ENCODE results near the gene CELSR1.
A peak's percentile ranks its signal among the peaks of the same experiment; 100 is the strongest.

CELSR1 gene

DNA sequence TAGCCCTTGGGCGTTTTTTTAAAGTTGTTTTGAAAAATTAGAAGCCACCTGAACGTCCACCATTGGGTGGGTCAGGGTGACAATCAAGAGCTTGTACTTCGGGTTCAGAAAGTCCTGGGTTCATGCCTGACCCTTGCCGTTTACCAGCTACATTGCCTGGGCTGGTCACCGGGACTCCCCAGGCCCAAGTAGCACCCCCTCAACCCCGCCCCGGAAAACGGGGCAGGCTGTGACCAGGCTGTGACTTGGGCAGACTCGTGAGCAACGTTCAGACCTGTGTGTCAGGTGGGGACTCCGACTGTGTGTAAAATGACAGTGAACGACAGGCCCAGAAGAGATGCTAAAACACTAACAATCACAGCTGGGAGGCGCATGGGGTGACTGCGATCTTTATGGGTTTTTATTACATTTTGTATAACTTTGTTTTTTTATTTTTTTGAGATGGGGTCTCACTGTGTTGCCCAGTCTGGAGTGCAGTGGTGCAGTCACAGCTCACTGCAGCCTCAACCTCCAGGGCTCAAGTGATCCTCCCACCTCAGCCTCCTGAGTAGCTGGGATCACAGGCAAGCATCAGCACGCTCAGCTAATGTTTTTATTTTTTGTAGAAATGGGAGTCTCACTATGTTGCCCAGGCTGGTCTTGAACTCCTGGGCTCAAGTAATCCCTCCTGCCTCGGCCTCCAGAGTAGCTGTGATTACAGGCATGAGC, 145.1 kb downstream of the CELSR1 start:
- no peak for DNase-seq

DNA sequence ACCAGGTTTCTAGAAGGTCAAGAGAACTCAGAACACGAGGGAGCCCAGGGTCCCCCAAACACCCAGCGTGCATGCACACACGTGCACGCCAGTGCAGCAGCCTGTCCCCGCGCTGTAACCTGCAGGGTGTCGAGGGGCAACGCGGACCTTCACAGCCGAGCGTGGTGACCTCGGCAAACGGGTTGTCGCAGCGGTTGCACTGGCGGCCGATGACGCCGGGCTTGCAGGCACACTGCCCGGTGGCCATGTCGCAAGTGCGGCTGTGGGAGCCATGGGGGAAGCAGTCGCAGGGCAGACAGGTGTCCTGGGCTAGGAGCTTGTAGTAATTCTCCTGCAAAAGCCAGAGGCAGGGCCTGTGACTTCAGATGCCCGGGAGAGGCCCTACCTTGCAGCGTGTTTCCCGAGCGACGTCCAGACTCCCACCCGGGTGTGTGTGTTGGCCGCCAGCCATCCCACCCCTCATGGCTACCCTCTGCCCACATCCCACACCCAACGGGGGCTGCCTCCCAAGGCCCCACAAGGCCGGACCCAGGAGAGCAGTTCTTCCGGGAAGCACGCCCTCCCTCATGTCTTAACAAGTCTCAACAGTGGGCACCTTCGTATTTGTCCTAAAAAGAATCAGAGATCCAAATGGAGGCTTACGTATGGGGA, 145.8 kb downstream of the CELSR1 start:
- DNase-seq: no peak

DNA sequence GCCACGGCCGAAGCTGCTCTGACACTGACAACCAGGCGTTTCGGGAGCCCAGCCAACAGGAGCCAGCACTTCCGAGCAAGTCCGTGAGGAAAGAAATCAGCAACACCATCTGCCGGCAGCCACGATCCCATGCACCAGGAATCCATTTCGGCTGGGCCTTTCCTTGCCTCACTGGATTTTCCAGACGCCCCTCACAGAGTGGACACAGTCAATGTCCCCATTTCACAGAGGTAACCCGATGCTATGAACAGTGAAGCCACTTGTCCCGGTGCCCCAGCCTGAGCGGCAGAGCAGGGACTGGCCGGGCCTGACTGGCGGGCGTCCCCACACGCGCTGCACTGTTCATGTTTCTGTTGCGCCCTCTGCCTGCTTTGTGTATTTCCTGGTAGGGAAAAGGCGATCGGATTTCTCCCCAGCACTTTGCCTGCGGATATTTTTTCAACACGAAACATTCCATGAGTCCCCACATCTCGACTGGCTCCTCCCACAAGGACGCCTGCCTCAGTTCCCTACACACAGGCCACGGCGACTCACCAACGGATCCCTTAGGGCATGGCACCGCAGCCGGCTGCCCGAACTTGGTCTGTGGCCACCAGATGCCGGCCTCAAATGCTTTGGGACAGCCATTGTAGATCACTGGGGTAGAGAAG, 146.6 kb downstream of the CELSR1 start:
- peak; percentile 86 for DNase-seq

DNA sequence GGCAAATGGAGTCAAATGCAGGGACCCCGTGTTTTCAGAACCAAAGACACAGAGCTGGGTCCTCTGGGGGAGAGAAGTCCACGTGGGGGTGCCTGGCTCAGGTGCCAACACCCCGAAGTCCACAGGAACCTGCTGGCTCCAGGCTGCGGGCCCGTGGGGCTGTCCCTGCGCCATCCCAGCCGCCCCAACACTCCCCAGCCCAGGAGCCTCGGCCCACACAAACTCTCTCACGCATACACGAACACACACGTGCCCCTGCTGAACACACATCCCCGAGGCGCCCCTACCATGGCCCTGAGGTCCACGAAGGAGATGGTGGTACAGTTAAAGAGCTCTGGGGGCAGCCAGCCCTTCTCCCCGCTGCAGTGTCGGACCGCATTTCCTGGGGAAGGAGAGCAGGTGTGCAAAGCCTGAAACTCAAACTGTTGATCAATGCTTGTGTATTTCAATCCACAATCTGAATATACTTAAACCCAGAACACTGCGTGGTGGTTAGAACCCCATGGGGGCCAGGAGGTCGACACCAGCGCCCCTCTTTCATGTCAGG, 147.2 kb downstream of the CELSR1 start:
- DNase-seq: no peak

DNA sequence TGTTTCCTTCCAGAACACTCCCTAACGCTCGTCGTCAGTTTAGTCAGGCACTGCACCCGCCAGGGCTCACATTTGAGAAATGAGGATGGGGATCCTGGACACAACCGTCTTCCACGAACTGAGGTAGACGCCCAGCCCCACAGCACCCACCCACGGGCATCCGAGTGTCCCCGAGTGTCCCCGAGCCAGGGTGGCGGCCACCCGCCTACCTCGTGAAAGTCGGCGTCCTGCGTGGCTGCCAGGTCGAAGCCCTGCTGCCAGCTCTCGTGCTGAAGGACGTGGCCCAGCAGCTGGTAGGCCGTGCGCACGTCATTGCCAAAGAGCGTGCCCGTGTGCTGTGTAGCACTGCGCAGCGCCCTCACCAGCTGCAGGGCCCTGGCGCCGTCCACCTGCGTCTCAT, 148.3 kb downstream of the CELSR1 start:
- DNase-seq: no peak

DNA sequence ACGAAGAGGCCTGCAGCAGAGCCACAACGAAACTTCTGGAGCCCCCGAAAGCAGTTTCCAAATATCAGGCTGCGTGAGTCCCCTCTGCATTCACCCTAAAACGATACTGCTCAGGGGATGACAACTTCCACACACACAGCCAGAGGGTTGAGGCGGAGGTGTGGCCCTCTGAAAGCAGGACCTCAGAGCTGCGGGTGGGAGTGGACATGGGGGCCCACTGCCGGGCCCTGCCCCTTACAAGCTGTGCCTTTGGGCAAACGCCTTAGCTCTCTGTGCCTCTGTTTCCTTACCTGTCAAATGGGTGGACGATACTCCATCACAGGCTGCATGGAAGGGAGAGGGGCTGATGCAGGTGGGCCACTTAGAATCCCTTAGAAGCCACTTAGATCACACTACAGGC, 148.8 kb downstream of the CELSR1 start:
- no peak for DNase-seq

DNA sequence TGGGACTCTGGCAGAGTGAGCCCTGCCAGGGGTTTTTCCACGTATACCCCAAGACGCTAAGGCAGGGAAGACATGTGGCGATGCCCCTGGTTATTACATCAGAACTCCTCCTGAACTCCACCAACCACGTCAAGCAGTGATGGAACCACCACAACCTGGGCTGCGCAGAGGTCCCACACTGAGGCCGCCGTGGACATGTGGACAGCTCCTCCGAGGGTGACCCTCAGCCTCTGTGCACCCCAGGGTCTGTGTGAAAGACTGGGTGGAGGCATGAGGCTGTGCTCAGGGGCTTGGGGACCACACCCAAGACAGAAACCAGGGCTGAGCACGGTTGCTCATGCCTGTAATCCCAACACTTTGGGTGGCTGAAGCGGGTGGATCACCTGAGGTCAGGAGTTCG, 149.7 kb downstream of the CELSR1 start:
- no peak for DNase-seq

DNA sequence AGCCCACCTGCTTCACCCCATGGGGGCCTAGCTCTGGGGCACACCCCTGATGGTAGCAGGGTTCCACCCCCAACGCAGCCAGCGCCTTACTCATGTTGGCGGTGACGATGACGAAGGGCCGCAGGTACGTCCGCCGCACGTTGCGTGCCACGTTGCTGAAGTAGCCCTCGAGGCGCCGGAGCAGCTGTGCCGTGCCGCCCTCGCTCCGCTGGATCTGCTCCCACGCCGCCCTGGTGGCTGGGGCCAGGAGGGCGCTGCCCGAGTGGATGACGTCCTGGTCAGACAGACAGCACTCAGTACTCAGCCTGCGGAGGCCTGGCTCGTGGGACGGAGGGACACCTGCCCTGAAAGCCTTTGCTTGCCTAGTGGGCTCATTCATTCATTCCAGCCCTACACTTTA, 151.1 kb downstream of the CELSR1 start:
- no peak for DNase-seq

DNA sequence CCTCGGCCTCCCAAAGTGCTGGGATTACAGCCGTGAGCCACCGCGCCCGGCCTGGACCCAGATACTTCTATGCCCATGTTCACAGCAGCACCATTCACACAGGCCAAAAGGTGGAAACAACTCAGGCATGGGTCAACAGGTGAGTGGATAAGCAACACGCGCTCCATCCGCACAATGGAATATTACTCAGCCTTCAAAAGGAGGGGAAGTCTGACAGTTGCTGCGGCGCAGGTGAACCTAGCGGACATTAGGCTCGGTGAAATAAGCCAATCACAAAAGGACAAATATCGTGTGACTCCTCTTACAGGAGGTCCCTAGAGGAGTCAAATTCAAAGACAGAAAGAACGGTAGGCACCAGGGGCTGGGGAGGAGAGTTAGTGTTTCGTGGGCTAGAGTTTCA, 154.9 kb downstream of the CELSR1 start:
- DNase-seq: no peak

DNA sequence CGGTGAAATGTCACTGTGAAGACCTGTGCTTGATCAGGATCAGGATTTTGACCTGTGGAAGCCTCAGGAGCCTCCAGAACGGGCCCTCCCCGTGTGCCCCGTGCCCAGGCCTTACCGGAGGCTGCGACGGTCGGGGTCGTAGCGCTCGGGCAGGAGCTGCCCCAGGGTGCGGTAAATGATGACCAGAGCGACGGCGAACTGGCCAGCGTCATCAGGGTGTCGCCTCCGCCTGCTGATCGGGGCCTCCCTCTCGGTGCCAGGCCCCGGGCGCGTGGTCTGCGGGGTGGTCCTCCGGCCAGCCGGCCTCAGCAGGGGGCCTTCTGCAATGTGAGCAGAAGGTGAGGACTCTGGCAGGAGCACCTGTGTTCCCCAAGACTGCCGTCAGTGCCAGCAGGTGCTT, 155.7 kb downstream of the CELSR1 start:
- no peak for DNase-seq

DNA sequence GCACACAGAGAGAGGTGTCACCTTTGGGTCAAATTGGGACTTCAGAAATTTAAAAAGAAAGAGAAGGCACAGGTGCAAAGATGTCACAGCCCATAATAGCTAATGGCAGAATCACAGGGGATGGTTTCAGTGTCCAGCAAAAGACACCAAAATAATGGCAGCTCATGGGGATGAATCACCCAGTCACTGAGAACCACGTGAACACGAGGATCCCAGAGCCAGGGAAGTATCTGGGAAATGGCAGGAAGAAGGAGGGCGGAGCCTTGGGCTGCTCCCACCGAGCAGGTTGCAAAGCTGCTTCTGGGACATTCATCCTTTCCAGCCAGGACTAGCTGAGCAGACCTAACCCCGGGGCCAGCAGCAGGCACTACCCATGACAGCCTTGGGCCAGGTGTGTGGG, 156.3 kb downstream of the CELSR1 start:
- DNase-seq: no peak

DNA sequence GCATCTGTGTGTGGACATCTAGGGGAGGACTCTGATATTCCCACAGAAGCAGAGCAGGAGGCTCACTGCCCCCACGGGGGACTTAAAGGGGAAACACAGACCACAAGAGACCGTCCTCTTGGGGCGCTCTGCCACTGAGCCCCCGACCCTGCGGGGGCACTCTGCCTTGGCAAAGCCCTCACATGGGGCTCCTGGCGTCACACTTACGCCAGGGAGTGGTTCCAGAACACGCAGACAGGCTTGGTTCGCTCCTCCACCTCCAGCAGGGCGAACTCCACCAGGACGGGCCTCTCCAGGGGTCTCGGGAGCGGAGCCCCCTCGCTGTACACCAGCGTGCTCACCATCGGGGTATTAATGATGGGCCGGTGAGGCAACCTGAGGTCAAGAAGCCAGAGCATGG, 156.8 kb downstream of the CELSR1 start:
- no peak for DNase-seq

DNA sequence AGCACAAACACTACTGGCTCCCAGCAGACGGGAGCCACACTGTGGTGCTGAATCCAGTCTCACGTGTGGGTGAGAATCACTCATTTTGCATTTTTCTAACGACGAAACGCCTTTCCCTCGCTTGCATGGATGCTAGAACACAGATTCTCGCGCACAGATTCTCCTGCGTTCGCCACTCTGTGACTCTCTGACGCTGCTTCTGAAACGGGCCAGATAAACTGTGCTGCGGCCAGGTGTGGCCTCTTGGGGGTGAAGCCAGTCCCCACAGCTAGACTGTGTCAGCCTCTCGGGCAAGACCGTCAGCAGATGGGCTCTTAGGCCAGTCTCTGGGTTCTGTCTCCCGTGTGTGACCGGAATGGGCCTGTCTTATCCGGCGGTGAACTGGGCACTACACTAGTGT, 157.4 kb downstream of the CELSR1 start:
- DNase-seq: no peak

DNA sequence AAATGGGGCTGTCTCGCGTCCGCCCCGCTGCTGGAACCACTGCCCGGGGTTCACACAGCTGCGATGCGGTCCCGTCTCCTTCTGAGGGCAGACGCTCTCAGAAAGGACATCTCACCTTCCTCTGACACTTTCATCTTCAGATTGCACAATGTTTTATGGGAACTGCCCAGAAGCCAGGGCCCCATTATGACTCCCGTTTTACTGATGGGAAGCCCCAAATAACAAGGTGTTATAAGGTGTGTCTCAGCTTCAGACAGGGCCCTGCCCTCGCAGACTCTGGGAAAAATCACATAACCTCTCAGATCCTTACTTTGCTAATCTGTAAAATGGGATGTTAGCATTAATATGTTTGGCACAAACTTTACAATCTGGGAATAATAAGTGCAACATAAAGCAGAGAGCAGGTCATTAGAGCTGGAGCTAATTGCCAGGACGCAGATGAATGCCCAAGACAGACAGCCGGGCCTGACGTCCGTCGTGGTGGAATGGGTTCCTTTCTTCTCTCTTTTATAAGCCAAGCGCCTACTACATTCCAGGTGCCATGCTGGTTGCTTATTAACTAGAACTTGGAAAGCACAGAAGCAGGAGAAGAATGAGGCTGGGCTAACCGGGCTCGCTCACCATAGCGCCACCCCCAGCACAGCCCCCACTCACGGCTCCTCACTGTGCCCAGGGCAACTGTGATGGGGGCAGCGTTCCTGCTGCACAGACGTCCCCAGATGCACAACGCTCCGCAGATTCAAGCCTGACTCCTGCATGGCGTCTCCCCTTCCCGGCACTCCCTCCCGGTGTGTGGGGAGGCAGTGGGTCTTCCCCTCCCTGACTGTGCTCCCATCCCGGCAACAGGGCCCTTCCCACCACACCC, 158.1 kb downstream of the CELSR1 start:
- no peak for DNase-seq

DNA sequence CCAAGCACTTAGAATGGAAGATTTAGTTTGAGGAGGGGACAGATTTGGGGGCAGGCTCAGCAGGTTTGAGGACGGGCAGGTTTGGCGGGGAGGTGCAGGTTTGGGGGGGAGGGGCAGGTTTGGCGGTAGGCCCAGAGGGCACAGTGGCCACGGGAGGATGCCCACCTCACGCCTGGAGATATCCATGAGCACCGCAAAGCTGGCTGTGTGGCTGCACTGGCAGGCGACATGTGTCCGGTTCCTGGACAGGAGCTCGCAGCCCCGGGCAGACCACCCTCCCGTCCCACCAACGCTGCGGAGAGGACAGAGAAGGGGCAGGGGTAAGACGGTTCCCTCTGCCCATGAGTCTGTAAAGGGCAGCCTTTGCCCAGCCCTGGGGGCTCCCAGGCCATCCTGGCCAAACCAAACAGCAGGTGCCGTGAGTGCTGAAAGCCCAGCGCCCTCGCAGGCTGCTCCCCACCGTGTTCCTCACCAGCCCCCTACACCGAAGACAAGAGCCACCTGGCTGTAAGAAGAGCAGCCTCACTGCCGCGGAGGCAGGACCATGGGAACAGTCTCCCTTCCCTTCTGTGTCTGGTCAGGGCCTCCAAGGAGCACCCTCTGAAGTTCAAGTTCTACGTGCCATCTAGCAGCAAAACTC, 158.9 kb downstream of the CELSR1 start:
- no peak for DNase-seq

DNA sequence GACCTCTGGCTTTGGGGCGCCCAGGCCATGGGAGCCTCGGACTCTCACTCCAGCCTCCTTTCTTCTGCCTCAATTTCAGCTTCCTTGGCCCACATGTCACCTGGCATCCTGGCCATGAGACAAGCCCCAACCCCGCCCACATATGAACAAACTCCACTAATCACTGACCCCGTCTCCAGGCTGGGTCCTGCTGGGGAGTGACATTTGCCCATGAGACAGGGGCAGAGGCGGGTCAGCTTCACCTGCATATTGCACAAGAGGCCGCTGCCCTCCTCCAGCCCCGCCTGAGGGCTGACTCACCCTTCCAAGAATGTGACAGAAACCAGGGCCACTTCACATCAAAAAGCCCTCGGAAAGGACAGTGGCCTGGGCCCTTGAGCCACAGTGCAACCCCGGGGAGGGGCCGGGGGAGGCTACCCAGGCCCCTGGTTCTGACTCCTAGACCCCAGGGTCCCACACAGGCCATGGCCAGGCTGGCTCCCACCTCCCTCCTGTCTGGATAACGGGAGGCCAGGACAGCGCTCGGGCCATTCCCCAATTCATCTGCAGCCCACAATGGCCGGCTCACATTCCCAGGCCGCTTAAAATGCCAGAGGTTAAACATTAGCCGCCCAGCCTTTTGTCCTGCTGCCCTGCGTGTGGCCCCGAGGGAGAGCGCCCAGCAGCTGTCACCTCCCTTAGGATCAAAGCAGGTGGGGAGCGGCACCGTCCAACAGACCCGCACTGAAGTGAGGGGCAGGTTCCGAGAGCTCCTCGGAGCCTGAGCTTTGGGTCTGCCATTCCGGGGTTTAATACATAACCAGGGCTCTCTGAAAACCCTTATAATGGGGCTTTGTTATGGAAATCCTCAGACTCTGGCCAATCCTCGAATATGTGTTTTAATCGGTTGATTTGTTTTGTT, 159.6 kb downstream of the CELSR1 start:
- DNase-seq: no peak

DNA sequence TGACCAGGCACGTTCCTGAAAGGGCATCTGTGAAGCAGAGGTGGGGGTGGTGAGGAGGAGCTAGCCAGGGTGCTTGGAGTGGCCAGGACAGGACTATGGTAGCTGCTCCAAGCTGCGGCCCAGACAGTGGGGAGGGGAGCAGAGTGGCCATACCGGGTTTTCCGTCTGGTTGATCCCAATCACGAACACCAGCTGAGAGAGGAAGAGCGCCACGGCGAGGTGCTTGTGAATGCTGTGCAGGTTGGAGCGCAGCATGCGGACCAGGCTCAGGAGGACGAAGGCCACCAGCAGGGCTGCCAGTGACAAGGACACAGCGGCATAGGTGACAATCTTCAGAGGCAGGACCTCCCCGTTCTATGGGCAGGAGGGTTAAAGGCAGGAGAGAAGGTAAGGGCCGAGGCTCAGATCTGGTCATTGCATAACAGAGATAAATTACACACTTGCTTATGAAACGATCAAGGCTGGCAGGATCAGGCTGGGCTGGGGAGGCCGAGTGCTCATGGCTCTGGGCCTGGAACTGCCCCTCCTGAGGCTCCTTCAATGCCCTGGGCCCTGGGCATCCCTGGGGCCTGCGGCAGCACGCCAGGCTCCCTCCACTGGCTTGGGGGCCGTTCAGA, 160.4 kb downstream of the CELSR1 start:
- DNase-seq: no peak

DNA sequence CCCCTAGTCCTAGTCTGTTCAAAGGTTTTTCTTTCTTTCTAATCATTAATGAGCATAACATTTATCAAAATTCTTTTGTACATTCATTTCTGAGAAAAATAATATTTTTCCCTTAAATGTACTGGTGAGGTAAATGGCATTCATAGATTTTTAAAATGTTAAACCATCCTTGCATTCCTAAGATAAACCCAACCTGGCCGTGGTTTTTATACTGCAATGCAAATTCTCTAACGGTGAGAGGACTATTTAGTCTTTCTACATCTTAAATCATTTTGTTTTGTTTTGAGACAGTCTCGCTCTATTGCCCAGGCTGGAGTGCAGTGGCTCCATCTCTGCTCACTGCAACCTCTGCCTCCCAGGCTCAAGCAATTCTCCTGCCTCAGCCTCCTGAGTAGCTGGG, 161.3 kb downstream of the CELSR1 start:
- DNase-seq: no peak

DNA sequence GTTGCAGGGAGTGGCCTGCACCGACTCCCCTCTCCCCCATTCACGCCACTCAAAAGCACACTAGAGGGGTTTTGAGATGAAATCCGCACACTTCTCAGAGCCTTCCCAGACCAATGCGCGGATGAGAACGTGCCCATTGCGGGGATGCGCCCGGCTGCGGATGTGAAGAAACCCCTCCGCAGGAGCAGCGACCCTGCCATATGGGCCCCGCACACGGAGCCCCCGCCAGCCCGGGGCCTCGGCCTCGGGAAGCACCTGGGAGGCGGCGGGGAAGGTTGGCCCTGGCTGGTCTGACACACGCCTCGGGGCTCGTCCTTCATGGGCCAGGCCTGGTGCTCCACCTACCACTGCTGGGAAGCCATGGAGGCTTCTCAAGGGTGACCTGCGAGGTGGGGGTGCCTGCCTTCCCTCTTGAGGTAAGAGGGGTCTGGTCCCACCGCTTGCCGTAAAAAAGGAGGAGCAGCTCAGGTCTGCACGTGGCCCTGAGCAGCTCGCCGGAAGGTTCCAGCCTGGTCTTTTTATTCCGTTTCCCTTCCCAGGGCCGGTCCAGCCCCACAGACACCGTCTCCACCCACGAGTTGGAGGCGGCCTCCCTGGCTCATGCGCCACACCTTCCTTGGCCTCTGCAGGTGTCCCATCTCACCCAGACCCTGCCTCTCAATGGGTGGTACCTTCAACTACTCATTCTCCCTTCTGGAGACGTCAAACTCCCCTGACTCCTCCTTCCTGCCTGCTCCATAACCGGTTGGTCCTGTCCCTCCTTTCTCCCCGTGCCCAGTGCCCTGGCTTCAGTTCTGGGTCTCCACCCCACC, 162.6 kb downstream of the CELSR1 start:
- no peak for DNase-seq
